Measurements from ENCODE around the gene ATXN10.

The ATXN10 gene

GRCh38 chr22:45889539-45890350 lies 218.1 kb downstream of the ATXN10 start:
- DNase-seq (ENCODE audit: low read depth in 2 of 2) = no peak

DNA sequence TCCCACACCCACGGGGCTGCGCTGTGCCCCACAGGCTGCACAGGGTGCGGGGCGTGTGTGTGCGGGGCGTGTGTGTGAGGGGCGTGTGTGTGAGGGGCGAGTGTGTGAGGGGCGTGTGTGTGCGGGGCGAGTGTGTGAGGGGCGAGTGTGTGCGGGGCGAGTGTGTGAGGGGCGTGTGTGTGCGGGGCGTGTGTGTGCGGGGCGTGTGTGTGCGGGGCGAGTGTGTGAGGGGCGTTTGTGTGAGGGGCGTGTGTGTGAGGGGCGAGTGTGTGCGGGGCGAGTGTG lies 218.7 kb downstream of the ATXN10 start:
- no peak for DNase-seq (ENCODE audit: low read depth in 2 of 2)

DNA sequence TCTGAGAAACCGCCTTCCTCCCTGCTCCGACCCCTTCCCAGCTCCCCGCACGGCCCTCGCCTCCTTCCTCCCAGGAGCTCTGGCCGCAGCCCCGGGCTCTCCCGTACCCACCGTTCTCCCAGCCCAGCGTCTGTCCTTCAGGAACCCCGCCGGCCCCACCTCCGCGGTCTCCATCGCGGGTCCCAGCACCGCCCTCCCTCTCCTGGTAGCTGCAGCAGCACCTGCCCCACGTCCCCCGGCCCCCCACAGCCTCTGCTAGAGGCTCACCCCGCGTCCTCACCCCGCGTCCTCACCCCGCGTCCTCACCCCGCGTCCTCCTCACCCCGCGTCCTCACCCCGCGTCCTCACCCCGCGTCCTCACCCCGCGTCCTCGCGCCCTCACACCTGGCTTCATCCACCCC lies 219.4 kb downstream of the ATXN10 start:
- DNase-seq (ENCODE audit: low read depth in 2 of 2) = no peak

GRCh38 chr22:45891471-45891995 lies 219.9 kb downstream of the ATXN10 start:
- no peak for DNase-seq (ENCODE audit: low read depth in 2 of 2)

DNA sequence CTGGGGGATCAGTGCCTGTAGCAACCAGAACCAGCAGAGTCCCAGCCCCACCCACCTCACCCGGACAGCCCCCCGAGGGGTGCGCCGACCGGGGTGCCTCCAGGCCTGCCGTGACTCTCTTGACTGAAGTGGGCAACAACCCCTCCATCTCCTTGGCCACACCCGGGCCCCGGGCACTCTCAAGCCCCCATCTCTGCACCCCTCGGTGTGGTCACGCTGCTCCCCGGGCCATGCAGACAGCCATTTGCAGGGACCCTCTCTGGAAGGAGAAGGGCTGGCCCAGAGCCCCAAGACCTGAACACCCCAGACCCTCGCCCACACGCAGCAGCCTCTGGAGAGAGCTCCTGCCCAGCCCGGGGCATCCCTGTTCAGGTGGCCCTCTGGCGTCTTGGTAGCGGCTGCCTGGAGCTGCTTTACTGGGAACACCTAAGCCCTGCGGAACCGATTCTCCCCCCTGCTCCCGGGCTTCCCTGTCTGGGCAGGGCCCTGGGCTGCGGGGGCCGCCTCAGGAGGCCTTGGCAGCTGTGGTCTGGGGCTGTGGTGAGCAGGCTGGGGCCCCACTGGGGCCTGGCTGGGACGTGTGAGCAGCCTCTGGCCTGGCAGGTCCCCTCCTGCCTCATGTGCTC lies 220.5 kb downstream of the ATXN10 start:
- no peak for DNase-seq (ENCODE audit: low read depth in 2 of 2)

DNA sequence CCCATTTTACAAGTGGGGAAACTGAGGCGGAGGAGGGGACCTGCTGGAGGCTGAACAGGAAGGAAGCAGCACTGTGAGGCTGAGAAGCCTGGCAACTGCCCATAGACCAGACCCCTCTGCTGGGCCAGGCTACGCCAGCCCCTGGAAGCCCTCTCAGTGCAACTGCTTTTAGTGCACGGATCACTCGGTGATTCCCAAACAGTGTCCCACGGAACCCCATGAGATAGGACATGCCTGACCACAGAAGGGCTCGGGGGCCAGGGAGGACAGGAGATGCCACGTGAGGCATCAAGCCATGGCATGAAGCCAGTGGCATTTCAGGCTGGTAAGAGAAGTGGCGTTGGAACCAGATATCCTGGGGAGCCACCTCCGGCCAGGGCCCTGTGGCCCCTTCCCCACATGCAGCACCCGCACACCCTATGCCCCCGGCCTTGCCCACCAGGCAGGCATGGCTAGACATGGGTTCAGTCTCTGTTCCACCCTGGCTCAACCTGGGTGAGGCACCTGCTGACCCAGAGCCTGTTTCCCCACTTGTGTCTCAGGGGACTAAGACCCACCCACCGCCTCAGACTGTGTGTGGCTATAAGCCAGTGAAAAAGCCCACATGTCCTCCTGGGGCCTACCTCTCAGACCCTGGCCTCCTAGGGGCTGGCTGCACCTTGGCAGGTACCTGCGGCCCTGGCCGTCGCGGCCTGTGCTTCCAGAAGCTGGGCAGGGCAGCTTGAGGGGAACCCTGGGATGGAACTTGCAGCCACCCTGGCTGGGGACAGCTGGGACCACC lies 221.2 kb downstream of the ATXN10 start:
- no peak for DNase-seq (ENCODE audit: low read depth in 2 of 2)

- DNase-seq (ENCODE audit: low read depth in 2 of 2) = no peak
Measured at GRCh38 chr22:45893516-45893915, 221.9 kb downstream of the ATXN10 start.

Data from stimulated activated CD8-positive, alpha-beta memory T cell treated with anti-CD3 and anti-CD28 coated beads, Interleukin-7, amount 100 ng/mL, for 4 hours (primary cell).